ENCODE data around the gene PTPN2.

Gene PTPN2

DNA sequence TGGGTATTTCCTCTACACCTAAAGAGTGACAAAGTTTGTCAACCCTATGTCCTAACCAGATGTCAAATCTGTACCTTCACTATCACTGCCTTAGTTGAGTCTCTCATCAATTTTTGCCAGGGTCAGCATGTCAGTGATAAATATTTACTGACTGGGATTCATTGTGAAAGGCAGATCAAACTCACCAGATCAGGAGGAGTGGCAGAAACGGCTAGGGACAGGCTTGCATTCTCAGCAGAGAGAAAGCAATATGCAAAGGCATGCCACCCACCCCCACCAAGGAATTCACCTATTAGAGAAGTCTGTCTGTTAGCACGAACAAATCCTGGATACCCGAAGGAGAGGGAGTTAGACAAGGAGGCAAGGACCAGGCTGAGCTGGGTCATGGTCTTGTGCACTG is 62.6 kb downstream of the PTPN2 start:
- Histone ChIP-seq H3K27ac (ENCODE audit: low read depth, low read length) (no peak overlapping the region; the same call in 1 of the 2 replicates), H3K9ac (ENCODE audit: low read length) (no peak overlapping the region), H3K36me3 (ENCODE audit: control insufficient read depth, insufficient read depth, low read length) (peaks cover 28% of the 10 kb centered on the region), H3K9me3 (ENCODE audit: control insufficient read depth, insufficient read depth, low read depth, low read length) (no peaks in the 10 kb centered on the region), H3K4me1 (ENCODE audit: control insufficient read depth, insufficient read depth, low read length) (peaks cover 26% of the 10 kb centered on the region), H3K27me3 (ENCODE audit: control insufficient read depth, insufficient read depth, low read length) (no peaks in the 10 kb centered on the region), H3K4me3 (ENCODE audit: low read depth, low read length) (no peak overlapping the region; the same call in 1 of the 2 replicates)

- Histone ChIP-seq H3K27me3 (ENCODE audit: control insufficient read depth, insufficient read depth, low read length) (no peaks in the 10 kb centered on the region), H3K9ac (ENCODE audit: low read length) (no peak overlapping the region), H3K4me3 (ENCODE audit: low read depth, low read length) (no peak overlapping the region), H3K36me3 (ENCODE audit: control insufficient read depth, insufficient read depth, low read length) (peaks cover 34% of the 10 kb centered on the region), H3K9me3 (ENCODE audit: control insufficient read depth, insufficient read depth, low read depth, low read length) (no peaks in the 10 kb centered on the region), H3K27ac (ENCODE audit: low read depth, low read length) (no peak overlapping the region), H3K4me1 (ENCODE audit: control insufficient read depth, insufficient read depth, low read length) (peaks cover 26% of the 10 kb centered on the region)
These were observed 63.5 kb downstream of the PTPN2 start for GRCh38 chr18:12820506-12820905.

- Histone ChIP-seq H3K4me3 (ENCODE audit: low read depth, low read length) (no peak overlapping the region), H3K36me3 (ENCODE audit: control insufficient read depth, insufficient read depth, low read length) (peaks cover 30% of the 10 kb centered on the region), H3K27me3 (ENCODE audit: control insufficient read depth, insufficient read depth, low read length) (no peaks in the 10 kb centered on the region), H3K4me1 (ENCODE audit: control insufficient read depth, insufficient read depth, low read length) (peaks cover 26% of the 10 kb centered on the region), H3K9me3 (ENCODE audit: control insufficient read depth, insufficient read depth, low read depth, low read length) (no peaks in the 10 kb centered on the region), H3K9ac (ENCODE audit: low read length) (no peak overlapping the region), H3K27ac (ENCODE audit: low read depth, low read length) (no peak overlapping the region)
These were observed 64.2 kb downstream of the PTPN2 start for GRCh38 chr18:12819841-12820240.

DNA sequence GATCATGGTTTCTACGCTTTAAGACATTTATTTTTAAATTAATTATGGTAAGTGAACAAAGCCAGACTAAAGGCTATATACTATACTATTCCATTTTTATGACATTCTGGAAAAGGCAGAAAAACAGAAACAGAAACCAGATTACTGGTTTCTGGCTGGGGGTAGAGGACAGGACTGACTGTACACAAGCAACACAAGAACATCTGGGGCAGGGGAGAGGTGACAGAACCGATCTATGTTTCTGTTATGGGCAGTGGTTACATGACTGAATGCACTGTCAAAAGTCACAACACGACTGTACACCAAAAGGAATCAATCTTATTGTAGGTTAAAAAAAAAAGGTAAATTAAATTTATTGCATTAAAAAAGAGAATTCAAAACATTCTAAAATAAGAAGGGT is 64.7 kb downstream of the PTPN2 start:
- H3K36me3 ChIP-seq (ENCODE audit: control insufficient read depth, insufficient read depth, low read length) = peaks cover 29% of the 10 kb centered on the region
- no peak overlapping the region for H3K27ac ChIP-seq (ENCODE audit: low read depth, low read length)
- no peak overlapping the region for H3K4me3 ChIP-seq (ENCODE audit: low read depth, low read length)
- peaks cover 26% of the 10 kb centered on the region for H3K4me1 ChIP-seq (ENCODE audit: control insufficient read depth, insufficient read depth, low read length)
- H3K27me3 ChIP-seq (ENCODE audit: control insufficient read depth, insufficient read depth, low read length) = no peaks in the 10 kb centered on the region
- H3K9me3 ChIP-seq (ENCODE audit: control insufficient read depth, insufficient read depth, low read depth, low read length) = no peaks in the 10 kb centered on the region
- no peak overlapping the region for H3K9ac ChIP-seq (ENCODE audit: low read length)

GRCh38 chr18:12818243-12818642 is 65.8 kb downstream of the PTPN2 start:
- peaks cover 26% of the 10 kb centered on the region for H3K4me1 ChIP-seq (ENCODE audit: control insufficient read depth, insufficient read depth, low read length)

DNA sequence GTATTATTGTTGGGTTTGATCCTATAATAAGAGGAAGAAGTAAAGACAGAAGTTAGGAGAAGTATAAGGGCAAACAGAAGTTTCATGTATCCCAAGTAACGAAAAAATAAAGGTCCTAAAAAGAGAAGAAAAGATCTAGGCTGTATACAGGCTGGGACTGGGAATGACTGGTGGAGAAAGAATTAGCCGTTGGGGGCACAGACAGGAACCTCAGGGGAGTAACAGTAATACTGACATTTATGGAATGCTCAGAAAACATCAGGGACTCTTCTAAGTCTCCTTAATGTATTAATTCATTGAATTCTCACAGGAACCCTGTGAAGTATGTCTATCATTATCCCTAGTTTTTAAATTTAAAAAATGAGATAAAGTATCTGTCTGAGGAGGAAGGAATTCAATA is 67.6 kb downstream of the PTPN2 start:
- no peaks in the 10 kb centered on the region for H3K9me3 ChIP-seq (ENCODE audit: control insufficient read depth, insufficient read depth, low read depth, low read length)
- peaks cover 20% of the 10 kb centered on the region for H3K4me1 ChIP-seq (ENCODE audit: control insufficient read depth, insufficient read depth, low read length)
- no peak overlapping the region for H3K27ac ChIP-seq (ENCODE audit: low read depth, low read length)
- no peaks in the 10 kb centered on the region for H3K27me3 ChIP-seq (ENCODE audit: control insufficient read depth, insufficient read depth, low read length)
- peaks cover 39% of the 10 kb centered on the region for H3K36me3 ChIP-seq (ENCODE audit: control insufficient read depth, insufficient read depth, low read length)
- H3K9ac ChIP-seq (ENCODE audit: low read length) = no peak overlapping the region
- H3K4me3 ChIP-seq (ENCODE audit: low read depth, low read length) = no peak overlapping the region

More at GRCh38 chr18:12818243-12818642, 65.8 kb downstream of the PTPN2 start:
- Histone ChIP-seq H3K9me3 (ENCODE audit: control insufficient read depth, insufficient read depth, low read depth, low read length) (no peaks in the 10 kb centered on the region), H3K9ac (ENCODE audit: low read length) (no peak overlapping the region), H3K27me3 (ENCODE audit: control insufficient read depth, insufficient read depth, low read length) (no peaks in the 10 kb centered on the region), H3K36me3 (ENCODE audit: control insufficient read depth, insufficient read depth, low read length) (peaks cover 34% of the 10 kb centered on the region), H3K27ac (ENCODE audit: low read depth, low read length) (no peak overlapping the region), H3K4me3 (ENCODE audit: low read depth, low read length) (no peak overlapping the region)

- Histone ChIP-seq H3K27me3 (ENCODE audit: control insufficient read depth, insufficient read depth, low read length) (no peaks in the 10 kb centered on the region), H3K36me3 (ENCODE audit: control insufficient read depth, insufficient read depth, low read length) (peaks cover 37% of the 10 kb centered on the region), H3K4me1 (ENCODE audit: control insufficient read depth, insufficient read depth, low read length) (no peaks in the 10 kb centered on the region), H3K9ac (ENCODE audit: low read length) (no peak overlapping the region), H3K4me3 (ENCODE audit: low read depth, low read length) (no peak overlapping the region), H3K27ac (ENCODE audit: low read depth, low read length) (no peak overlapping the region), H3K9me3 (ENCODE audit: control insufficient read depth, insufficient read depth, low read depth, low read length) (no peaks in the 10 kb centered on the region)
These were observed 72.7 kb downstream of the PTPN2 start for GRCh38 chr18:12811191-12811950.

- H3K27me3 ChIP-seq (ENCODE audit: control insufficient read depth, insufficient read depth, low read length) = no peaks in the 10 kb centered on the region
- peaks cover 13% of the 10 kb centered on the region; the same call in 1 of the 2 replicates for H3K36me3 ChIP-seq (ENCODE audit: control insufficient read depth, insufficient read depth, low read length)
- H3K9ac ChIP-seq (ENCODE audit: low read length) = no peak overlapping the region
- no peak overlapping the region for H3K27ac ChIP-seq (ENCODE audit: low read depth, low read length)
- H3K4me1 ChIP-seq (ENCODE audit: control insufficient read depth, insufficient read depth, low read length) = no peaks in the 10 kb centered on the region
- H3K9me3 ChIP-seq (ENCODE audit: control insufficient read depth, insufficient read depth, low read depth, low read length) = no peaks in the 10 kb centered on the region
- H3K4me3 ChIP-seq (ENCODE audit: low read depth, low read length) = no peak overlapping the region
These were observed 80.7 kb downstream of the PTPN2 start for GRCh38 chr18:12803069-12803936.

- no peak overlapping the region for H3K9ac ChIP-seq (ENCODE audit: low read length)
- no peaks in the 10 kb centered on the region for H3K9me3 ChIP-seq (ENCODE audit: control insufficient read depth, insufficient read depth, low read depth, low read length)
- H3K4me1 ChIP-seq (ENCODE audit: control insufficient read depth, insufficient read depth, low read length) = no peaks in the 10 kb centered on the region
- H3K27ac ChIP-seq (ENCODE audit: low read depth, low read length) = no peak overlapping the region
- no peak overlapping the region for H3K4me3 ChIP-seq (ENCODE audit: low read depth, low read length)
- H3K36me3 ChIP-seq (ENCODE audit: control insufficient read depth, insufficient read depth, low read length) = peaks cover 18% of the 10 kb centered on the region; the same call in 1 of the 2 replicates
- no peaks in the 10 kb centered on the region for H3K27me3 ChIP-seq (ENCODE audit: control insufficient read depth, insufficient read depth, low read length)
These were observed 81.5 kb downstream of the PTPN2 start for GRCh38 chr18:12802538-12802937.

GRCh38 chr18:12796448-12796847 is 87.6 kb downstream of the PTPN2 start:
- Histone ChIP-seq H3K4me3 (ENCODE audit: low read depth, low read length) (no peak overlapping the region), H3K27ac (ENCODE audit: low read depth, low read length) (no peak overlapping the region), H3K9me3 (ENCODE audit: control insufficient read depth, insufficient read depth, low read depth, low read length) (no peaks in the 10 kb centered on the region), H3K36me3 (ENCODE audit: control insufficient read depth, insufficient read depth, low read length) (peaks cover 16% of the 10 kb centered on the region), H3K27me3 (ENCODE audit: control insufficient read depth, insufficient read depth, low read length) (no peaks in the 10 kb centered on the region), H3K4me1 (ENCODE audit: control insufficient read depth, insufficient read depth, low read length) (no peaks in the 10 kb centered on the region), H3K9ac (ENCODE audit: low read length) (no peak overlapping the region)

GRCh38 chr18:12791610-12792009 is 92.4 kb downstream of the PTPN2 start:
- H3K36me3 ChIP-seq (ENCODE audit: control insufficient read depth, insufficient read depth, low read length) = peaks cover 4% of the 10 kb centered on the region
- no peaks in the 10 kb centered on the region for H3K27me3 ChIP-seq (ENCODE audit: control insufficient read depth, insufficient read depth, low read length)
- no peak overlapping the region for H3K9ac ChIP-seq (ENCODE audit: low read length)
- H3K9me3 ChIP-seq (ENCODE audit: control insufficient read depth, insufficient read depth, low read depth, low read length) = no peaks in the 10 kb centered on the region
- H3K4me1 ChIP-seq (ENCODE audit: control insufficient read depth, insufficient read depth, low read length) = no peaks in the 10 kb centered on the region
- H3K4me3 ChIP-seq (ENCODE audit: low read depth, low read length) = no peak overlapping the region
- H3K27ac ChIP-seq (ENCODE audit: low read depth, low read length) = no peak overlapping the region
